Mucosa of descending colon (tissue), 3 donors: ENCODE results near the gene NDE1. TPM values are rescaled to one million over a fixed set of nuclear protein-coding genes. Genes with fewer than 3 reads are reported as not detected.

Experiments
- ATAC-seq: fragments of 200-7000 bp; cut with Tn5 transposase; one replicate; pipeline ENCODE4 v1.9.1; 2020; ENCODE audit warnings: mild to moderate bottlenecking, moderate library complexity
- DNase-seq, 3 donors: peaks; one replicate each; pipeline ENCODE4 v3.0.0-alpha.2; 2020
- H3K36me3 ChIP-seq: fragments of 200-600 bp; one replicate; pipeline ENCODE4 v1.8.0; 2021; ENCODE audit warnings: low read depth, mild to moderate bottlenecking
- H3K4me1 ChIP-seq: fragments of 200-600 bp; one replicate; pipeline ENCODE4 v1.8.0; 2021; ENCODE audit warnings: low read depth, mild to moderate bottlenecking
- H3K4me3 ChIP-seq: fragments of 200-600 bp; one replicate; pipeline ENCODE4 v1.8.0; 2021; ENCODE audit warnings: mild to moderate bottlenecking
- H3K9me3 ChIP-seq: fragments of 200-600 bp; one replicate; pipeline ENCODE4 v1.8.0; 2021; ENCODE audit warnings: mild to moderate bottlenecking
- CTCF ChIP-seq: fragments of 200-600 bp; IDR thresholded peaks from one replicate; pipeline ENCODE4 v1.8.0; 2022; ENCODE audit warnings: antibody characterized with exemption, mild to moderate bottlenecking
- intact Hi-C, 2 donors: fragments of 100-400 bp; cut with DNase I in 1 of 2; cut with micrococcal nuclease in 1 of 2; formaldehyde crosslinking; loops; one replicate each; pipeline versions ENCODE4 v1.11.0 to v1.11.1; 2022; cut with DNase I, micrococcal nuclease
- total RNA-seq, 3 donors: library from RNA; stranded (reverse); fragmentation: NEBNext Ultra II Directional in 2 of 3; extraction: Animal tissue kit (Norgen Biotek cat#: 25700) in 2 of 3; gene quantifications; one replicate each; pipeline versions ENCODE4 v1.2.1 to v1.2.4, GENCODE V29; 2021 to 2023
- donor health status: DM: no; HTN: no; CAD: no; lungs with moderate emphysema.
- donor health status: DM: no; HTN: no; CAD: no.
- donor health status: DM: no; HTN: yes; CAD: no.

Gene NDE1
- total RNA-seq, 3 donors from 2014 or later, result 27.2 to 46.6 (median 33.9) TPM

GRCh38 chr16:15736529-15736928 is 86.5 kb downstream of the NDE1 start:
- no peak for TF ChIP-seq CTCF
- no peaks in the 10 kb centered on the region for H3K4me1 ChIP-seq
- DNase-seq, result no peak
- no peak overlapping the region for H3K4me3 ChIP-seq
- no peaks in the 10 kb centered on the region for H3K36me3 ChIP-seq
- ATAC-seq, result no peak
- intact Hi-C loops, result no loop called here
- H3K9me3 ChIP-seq, result peaks cover 5% of the 10 kb centered on the region

GRCh38 chr16:15737140-15737644 is 87.1 kb downstream of the NDE1 start:
- DNase-seq (no peak), ATAC-seq (no peak)
- no peaks in the 10 kb centered on the region for H3K4me1 ChIP-seq
- no peak for TF ChIP-seq CTCF
- H3K36me3 ChIP-seq, result no peaks in the 10 kb centered on the region
- H3K9me3 ChIP-seq, result peaks cover 5% of the 10 kb centered on the region
- intact Hi-C loops, result no loop called here
- H3K4me3 ChIP-seq, result no peak overlapping the region

- H3K4me3 ChIP-seq, result no peak overlapping the region
- TF ChIP-seq CTCF, result no peak
- no peaks in the 10 kb centered on the region for H3K4me1 ChIP-seq
- H3K36me3 ChIP-seq, result no peaks in the 10 kb centered on the region
- intact Hi-C loops, result no loop called here
- no peak for DNase-seq
- ATAC-seq, result no peak
- H3K9me3 ChIP-seq, result peaks cover 5% of the 10 kb centered on the region
Observed at GRCh38 chr16:15739464-15739863, 89.4 kb downstream of the NDE1 start.

- no peak overlapping the region for H3K4me3 ChIP-seq
- peaks cover 5% of the 10 kb centered on the region for H3K9me3 ChIP-seq
- ATAC-seq (no peak), DNase-seq (no peak)
- no peak for TF ChIP-seq CTCF
- H3K4me1 ChIP-seq, result no peaks in the 10 kb centered on the region
- intact Hi-C loops, result no loop called here
- H3K36me3 ChIP-seq, result no peaks in the 10 kb centered on the region
Observed at GRCh38 chr16:15739950-15740349, 89.9 kb downstream of the NDE1 start.

- intact Hi-C loops, result no loop called here
- Histone ChIP-seq H3K4me1 (no peaks in the 10 kb centered on the region), H3K9me3 (peaks cover 5% of the 10 kb centered on the region), H3K36me3 (no peaks in the 10 kb centered on the region), H3K4me3 (no peak overlapping the region)
- ATAC-seq (no peak), DNase-seq (no peak)
- TF ChIP-seq CTCF, result no peak
Observed at GRCh38 chr16:15741207-15741871, 91.3 kb downstream of the NDE1 start.

GRCh38 chr16:15742716-15743115 is 92.7 kb downstream of the NDE1 start:
- no peak for TF ChIP-seq CTCF
- DNase-seq, result no peak
- intact Hi-C loops, result no loop called here
- Histone ChIP-seq H3K9me3 (peaks cover 5% of the 10 kb centered on the region), H3K4me3 (no peak overlapping the region), H3K4me1 (no peaks in the 10 kb centered on the region), H3K36me3 (no peaks in the 10 kb centered on the region)
- ATAC-seq, result no peak
